ENCODE data around the gene TWIST2. TPM values are rescaled to one million over a fixed set of nuclear protein-coding genes. Genes with fewer than 3 reads are reported as not detected.

The TWIST2 gene
- polyA plus RNA-seq, 3 donors = 0.43 to 0.49 (median 0.43) TPM

DNA sequence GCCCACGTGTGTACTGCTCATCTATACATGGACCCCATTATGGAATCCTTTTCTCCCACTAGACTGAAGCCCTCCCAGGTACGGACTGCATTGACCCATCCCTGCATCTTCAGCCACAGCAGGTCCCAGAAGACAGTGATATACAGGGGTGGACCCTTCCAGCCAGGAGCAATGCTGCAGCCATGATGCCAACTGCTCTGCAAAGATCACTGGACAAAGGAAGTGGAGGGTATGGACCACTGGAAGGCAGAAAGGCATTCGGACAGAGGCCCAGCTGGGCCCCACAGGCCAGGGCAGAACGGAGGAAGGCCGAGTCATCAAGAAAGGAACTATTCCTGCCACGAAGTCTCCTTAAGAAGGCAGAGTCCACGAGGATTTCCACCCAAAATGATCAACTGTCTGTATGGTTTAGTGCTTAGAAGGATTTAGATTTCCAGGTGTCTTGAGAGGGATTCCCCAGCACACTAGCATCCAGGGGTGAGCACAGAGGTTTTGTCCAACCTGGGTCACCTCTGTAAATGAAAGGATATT is 93.4 kb downstream of the TWIST2 start:
- TF ChIP-seq CTCF (IDR thresholded peaks at IDR 0.05) = no peak
- Mint-ChIP-seq H3K27ac (no peak overlapping the region), H3K27me3 (ENCODE audit: low read depth in 3 of 3) (peaks cover 9 to 22% (median 11%) of the 10 kb centered on the region in 3 donors), H3K4me1 (no peaks in the 10 kb centered on the region), H3K9me3 (peaks cover 0 to 10% (median 6%) of the 10 kb centered on the region in 7 donors), H3K4me3 (no peak overlapping the region), H3K36me3 (no peaks in the 10 kb centered on the region)
- intact Hi-C loops (cut with micrococcal nuclease) = no loop called here
- no peak overlapping the region for H3K9ac ChIP-seq (ENCODE audit: insufficient read depth, low read length, poor library complexity, severe bottlenecking)
- no peaks in the 10 kb centered on the region for H3K79me2 ChIP-seq (ENCODE audit: insufficient read depth, low read length)
- WGBS (ENCODE audit: insufficient coverage) = 54% methylated on average over 7 of the region's 7 CpGs
- H3K36me3 ChIP-seq (replicated peaks in 1 of 2; ENCODE audit: control insufficient read depth in 1 of 2, insufficient read depth in 2 of 2, low read length in 2 of 2) = no peaks in the 10 kb centered on the region
- no peak overlapping the region for H3K4me2 ChIP-seq (replicated peaks; ENCODE audit: extremely low read depth, low read length, poor library complexity, severe bottlenecking)
- no peaks in the 10 kb centered on the region for H3K4me1 ChIP-seq (ENCODE audit: control insufficient read depth in 1 of 2, insufficient read depth in 2 of 2, low read length in 2 of 2)
- H3K27ac ChIP-seq (ENCODE audit: low read depth in 1 of 2, low read length in 2 of 2) = no peak overlapping the region
- H3K27me3 ChIP-seq (ENCODE audit: control insufficient read depth in 2 of 2, insufficient read depth in 2 of 2, low read length in 2 of 2) = peaks cover 0 to 2% of the 10 kb centered on the region in 2 donors
- no peaks in the 10 kb centered on the region for H4K20me1 ChIP-seq (ENCODE audit: insufficient read depth, low read length)
- no peak overlapping the region for H3K4me3 ChIP-seq (replicated peaks in 1 of 3; ENCODE audit: low read depth in 2 of 3, low read length in 3 of 3)
- no peak for DNase-seq
- peaks cover 0 to 11% of the 10 kb centered on the region in 2 donors for H3K9me3 ChIP-seq (replicated peaks in 1 of 2; ENCODE audit: control insufficient read depth in 1 of 2, insufficient read depth in 1 of 2, low read length in 2 of 2)
- H2AFZ ChIP-seq (ENCODE audit: insufficient read depth, low read depth, low read length, poor library complexity, severe bottlenecking) = no peak overlapping the region

GRCh38 chr2:238942080-238942725 is 94.3 kb downstream of the TWIST2 start:
- Histone ChIP-seq H3K27ac (ENCODE audit: low read depth in 1 of 2, low read length in 2 of 2) (no peak overlapping the region), H3K36me3 (replicated peaks in 1 of 2; ENCODE audit: control insufficient read depth in 1 of 2, insufficient read depth in 2 of 2, low read length in 2 of 2) (no peaks in the 10 kb centered on the region), H3K4me2 (replicated peaks; ENCODE audit: extremely low read depth, low read length, poor library complexity, severe bottlenecking) (no peak overlapping the region), H3K4me1 (ENCODE audit: control insufficient read depth in 1 of 2, insufficient read depth in 2 of 2, low read length in 2 of 2) (peaks cover 3% of the 10 kb centered on the region in 2 donors), H3K9me3 (replicated peaks in 1 of 2; ENCODE audit: control insufficient read depth in 1 of 2, insufficient read depth in 1 of 2, low read length in 2 of 2) (peaks cover 0 to 18% of the 10 kb centered on the region in 2 donors), H3K4me3 (replicated peaks in 1 of 3; ENCODE audit: low read depth in 2 of 3, low read length in 3 of 3) (no peak overlapping the region), H2AFZ (ENCODE audit: insufficient read depth, low read depth, low read length, poor library complexity, severe bottlenecking) (no peak overlapping the region), H3K9ac (ENCODE audit: insufficient read depth, low read length, poor library complexity, severe bottlenecking) (no peak overlapping the region), H3K79me2 (ENCODE audit: insufficient read depth, low read length) (no peaks in the 10 kb centered on the region), H3K27me3 (ENCODE audit: control insufficient read depth in 2 of 2, insufficient read depth in 2 of 2, low read length in 2 of 2) (peaks cover 0 to 2% of the 10 kb centered on the region in 2 donors), H4K20me1 (ENCODE audit: insufficient read depth, low read length) (no peaks in the 10 kb centered on the region)
- TF ChIP-seq CTCF (IDR thresholded peaks at IDR 0.05) = no peak
- Mint-ChIP-seq H3K36me3 (no peaks in the 10 kb centered on the region), H3K27me3 (ENCODE audit: low read depth in 3 of 3) (peaks cover 9 to 18% (median 11%) of the 10 kb centered on the region in 3 donors), H3K4me3 (no peak overlapping the region), H3K27ac (no peak overlapping the region), H3K4me1 (no peaks in the 10 kb centered on the region), H3K9me3 (peaks cover 0 to 16% (median 8%) of the 10 kb centered on the region in 7 donors)
- intact Hi-C loops (cut with micrococcal nuclease) = no loop called here
- no peak for DNase-seq
- 93% methylated on average over 10 of the region's 19 CpGs for WGBS (ENCODE audit: insufficient coverage)

Measured in CD14-positive monocyte (primary cell).